HL-60/S4 (cell line): ENCODE data around the gene HAGH.

ENCODE experiments used
- in situ Hi-C: fragments of 300-500 bp; cut with MboI; formaldehyde crosslinking; loops from 2 replicates; pipeline ENCODE4 v1.14.3; 2022; ENCODE audit warnings: low sequenced_read_pairs

The HAGH gene

DNA sequence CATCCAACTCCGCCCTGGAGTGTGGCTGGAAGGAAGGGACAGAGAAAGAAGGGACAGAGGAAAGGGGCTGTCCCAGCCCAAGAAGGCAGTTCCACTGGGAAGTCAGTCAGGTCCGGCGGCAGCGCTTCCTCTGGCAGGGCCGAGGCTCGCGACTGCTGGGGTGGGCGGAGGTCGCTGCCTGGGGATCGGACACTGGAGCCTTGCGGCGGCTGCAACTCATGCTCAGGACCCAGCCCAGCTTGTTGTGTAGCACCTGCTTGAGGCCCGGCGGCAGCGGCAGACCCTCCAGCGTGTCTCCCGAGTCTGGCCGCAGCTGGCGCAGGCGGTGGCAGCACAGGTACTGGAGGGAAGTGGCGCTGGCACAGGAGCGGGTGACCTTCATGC lies 49.6 kb downstream of the HAGH start:
- in situ Hi-C loops: no loop called here

DNA sequence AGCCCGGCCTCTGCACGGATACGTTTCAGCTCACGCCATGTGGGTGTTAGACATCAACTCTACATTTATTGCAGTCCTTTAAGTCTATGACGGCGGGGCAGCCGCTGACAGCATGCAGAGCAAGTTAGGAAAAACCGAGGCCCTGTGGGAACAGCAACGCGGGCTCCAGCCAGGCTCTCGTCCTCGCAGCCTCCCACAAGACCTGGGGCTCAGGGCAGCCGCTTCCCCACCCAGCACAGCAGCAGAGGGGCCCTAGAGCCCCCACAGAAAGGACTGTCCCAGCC lies 50.0 kb downstream of the HAGH start:
- in situ Hi-C loops: no loop called here

DNA sequence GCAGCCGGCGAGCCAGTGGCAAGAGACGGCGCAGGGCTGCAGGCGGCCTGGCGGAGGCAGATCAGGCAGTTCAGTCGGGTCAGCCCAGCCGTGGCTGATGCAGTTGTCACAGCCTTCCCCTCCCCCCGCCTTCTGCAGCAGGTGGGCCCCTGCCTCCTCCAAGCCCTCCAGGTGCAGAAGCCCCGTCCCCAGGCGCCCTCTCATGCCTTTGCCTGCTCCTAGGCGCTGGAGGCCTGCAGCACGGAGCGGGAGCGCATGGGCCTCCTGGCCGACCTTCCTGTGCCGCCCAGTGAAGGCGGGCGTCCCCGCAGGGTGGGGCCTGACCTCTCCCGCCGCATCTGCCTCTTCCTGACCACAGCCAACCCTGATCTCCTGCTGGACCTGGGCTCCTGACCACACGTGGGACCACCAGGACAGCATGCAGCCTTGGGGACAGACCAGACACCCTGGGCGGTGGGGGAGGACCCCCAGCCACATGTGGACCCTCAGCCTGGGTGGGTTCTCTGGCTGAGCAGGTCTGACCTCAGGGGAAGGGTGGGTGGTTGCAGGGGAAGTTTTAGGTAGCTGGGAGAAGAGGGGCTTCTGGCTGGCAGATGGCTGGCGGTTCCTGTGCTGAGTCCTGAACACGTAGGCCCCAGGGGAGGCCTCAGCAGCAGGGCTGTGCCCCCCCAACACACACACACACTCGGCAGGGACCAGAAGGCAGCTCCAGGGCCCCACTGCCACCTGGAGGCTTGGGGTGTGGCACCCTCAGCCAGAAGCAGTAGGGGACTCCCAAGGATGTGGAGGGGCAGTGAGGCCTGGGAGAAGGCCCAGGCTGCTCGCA lies 50.6 kb downstream of the HAGH start:
- in situ Hi-C loops: no loop called here

DNA sequence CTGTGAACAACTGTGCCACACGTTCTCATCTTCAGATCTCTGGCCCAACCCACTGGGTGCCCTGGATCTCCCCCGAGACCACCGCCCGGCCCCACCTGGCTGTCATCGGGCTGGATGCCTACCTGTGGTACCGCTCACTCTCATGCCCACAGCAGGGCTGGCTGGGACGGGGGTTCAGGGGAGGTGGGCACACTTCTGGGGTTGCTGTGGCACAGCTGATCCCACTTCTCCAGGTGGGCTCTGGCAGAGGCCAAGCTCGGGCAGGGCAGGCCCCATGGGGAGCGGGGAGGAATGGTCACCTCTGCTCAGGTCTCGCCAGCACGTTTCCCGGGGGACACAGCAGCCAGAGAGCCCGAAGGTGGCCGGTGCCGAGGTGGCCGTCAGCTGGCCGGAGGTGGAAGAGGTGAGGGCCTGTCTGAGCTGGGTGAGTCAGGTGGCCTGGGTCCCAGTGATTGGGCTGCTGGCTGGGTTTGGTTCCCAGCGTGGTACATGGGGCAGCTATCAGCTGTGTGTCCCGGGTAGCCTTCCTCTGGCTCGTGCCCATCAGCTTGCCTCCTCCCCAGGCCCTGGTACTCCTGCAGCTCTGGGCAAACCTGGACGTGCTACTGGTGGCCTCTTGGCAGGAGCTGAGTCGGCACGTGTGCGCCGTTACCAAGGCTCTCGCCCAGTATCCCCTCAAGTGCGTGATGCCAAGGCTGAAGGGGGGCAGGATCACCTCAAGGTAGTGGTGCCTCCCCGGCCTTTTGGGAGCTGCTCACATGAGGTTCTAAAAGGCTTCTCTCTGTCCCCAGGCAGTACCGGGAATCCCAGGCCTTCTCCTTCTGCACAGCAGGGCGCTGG lies 51.4 kb downstream of the HAGH start:
- in situ Hi-C loops: no loop called here

DNA sequence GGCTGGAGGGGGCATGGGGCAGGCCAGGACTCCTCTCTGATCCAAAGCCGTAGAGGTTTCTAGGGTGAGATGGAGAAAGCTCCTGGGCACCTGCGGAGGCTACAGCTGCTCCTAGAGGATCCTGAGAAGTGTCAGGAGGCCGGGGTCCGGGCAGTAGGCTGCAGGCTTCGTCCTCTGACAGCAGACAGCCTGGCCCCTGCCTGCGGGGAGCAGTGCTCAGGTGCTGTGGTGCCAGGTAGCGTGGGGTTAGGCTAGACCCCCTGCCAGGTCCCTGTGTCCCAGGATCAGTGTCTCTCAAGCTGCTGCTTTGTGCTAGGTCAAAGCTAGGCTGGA lies 52.2 kb downstream of the HAGH start:
- in situ Hi-C loops: no loop called here

DNA sequence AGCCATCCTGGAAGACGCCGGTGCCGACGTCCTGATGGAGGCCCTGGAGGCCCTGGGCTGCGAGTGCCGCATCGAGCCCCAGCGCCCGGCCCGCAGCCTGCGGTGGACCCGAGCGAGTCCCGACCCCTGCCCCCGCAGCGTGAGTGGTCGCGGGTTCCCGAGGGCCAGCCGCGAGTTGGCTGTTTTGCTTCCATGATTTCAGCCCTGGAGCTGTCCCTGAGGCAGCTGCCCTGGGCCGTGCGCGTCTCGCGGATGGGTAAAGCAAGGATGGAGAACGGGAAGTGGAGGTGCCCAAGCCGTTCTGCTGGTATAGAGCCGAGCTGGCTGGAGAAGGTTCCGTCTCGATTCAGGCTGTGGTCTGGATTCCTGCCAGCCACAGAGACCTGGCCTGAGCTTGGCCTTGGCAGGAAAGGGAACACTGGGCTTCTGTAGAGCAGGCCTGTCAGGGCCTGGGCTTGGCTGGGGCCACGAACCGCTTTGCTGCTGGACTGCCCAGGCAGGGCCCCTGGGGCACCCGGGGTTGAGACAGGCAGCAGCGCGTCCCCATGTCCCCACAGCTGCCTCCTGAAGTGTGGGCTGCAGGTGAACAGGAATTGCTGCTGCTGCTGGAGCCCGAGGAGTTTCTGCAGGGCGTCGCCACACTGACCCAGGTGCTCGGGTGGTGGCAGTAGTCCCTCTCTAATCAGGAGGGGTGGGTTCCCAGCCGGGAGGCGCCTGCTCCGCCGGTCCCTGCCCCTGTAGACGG lies 52.8 kb downstream of the HAGH start:
- in situ Hi-C loops: no loop called here

DNA sequence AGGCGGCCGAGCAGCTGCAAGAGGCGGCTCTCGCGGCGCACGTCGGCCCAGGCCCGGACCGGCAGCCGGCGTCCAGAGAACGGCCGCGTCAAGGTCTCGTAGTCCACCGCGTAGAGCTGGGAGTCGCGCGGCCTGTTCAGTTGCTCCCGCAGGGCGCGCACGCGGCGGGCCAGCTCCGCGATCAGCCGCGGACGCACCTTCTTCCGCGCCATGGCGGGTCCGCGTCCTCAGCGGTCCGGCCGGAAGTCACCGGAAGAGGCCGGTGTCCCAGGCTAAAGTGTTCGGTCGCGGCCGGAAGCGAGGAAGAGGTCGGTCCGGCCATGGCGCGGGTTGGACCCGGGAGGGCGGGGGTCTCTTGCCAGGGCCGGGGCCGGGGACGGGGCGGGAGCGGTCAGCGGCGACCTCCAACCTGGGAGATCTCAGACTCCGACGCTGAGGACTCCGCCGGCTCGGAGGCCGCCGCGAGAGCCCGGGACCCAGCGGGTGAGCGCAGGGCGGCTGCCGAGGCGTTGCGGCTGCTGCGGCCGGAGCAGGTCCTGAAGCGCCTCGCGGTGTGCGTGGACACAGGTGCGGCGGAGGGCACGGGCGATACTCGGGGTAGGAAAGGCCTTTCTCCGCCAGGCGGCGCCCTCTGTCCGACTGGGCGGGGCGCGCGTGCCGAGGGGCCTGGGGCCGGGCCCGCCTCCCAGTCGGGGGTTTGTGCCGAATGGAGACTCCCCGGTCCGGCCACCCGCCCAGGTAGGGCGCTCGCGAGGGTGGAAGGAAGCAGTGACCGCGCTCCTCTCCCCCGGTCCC lies 53.5 kb downstream of the HAGH start, which contains the start of gene MRPS34:
MRPS34 (minus strand) TSS at position 227 of the 795 bp plus-strand sequence; CDS start at position 212, 15 bp downstream.
- in situ Hi-C loops: no loop called here

DNA sequence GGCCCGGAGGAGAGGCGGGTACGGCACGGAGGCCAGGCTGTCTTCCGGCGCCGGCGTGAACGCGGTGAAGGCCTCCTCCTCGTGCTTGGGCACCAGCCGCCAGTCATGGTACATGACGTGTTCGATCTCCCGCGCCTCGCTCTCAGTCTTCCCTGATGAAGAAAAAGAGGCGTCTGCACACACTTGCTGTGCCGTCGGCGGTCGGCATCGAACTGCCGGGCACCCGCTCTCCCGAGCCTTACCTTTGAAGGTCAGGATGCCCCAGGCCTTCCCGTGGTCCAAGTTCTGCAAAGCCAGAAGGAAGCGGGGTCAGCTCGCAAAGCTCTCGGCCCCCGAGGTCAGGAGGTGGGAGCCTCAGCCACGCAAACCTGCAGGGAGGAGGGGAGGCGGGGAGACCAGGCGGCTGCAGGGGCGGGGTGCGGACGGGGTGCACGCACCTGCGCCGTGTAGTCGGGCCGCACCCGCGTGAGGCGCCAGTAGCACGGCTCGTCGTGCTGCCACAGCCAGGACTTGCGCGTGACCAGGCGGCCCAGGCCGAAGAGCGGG lies 54.2 kb downstream of the HAGH start, which contains the start of gene EME2:
EME2 (plus strand) TSS at position 449 of the 546 bp plus-strand sequence. CDS start 418 bp downstream, outside the sequence.
- in situ Hi-C loops: no loop called here

DNA sequence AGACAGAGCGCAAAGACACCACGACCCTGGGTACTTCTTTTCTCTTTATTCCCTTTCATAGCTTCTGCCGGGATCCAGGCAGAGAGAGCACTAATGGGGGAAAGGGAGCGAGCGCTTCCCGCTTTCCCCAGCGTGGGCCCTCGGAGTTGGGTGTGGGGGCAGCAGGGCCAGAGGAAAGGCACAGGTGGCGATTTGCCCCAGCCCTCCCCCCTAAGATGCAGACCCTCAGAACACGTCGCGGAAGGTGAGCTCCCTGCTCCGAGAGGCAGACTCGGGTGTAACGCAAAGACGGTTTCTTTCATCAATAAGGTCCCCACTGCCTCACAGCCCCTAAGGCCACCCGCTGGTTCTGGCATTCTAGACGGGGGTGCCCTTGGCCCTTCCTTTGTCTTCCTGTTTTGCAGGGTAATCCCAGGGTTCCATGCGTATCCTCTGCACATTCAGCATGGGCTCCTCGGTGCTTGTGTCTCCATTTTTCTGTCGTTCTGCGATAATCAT lies 54.7 kb downstream of the HAGH start:
- in situ Hi-C loops: no loop called here

DNA sequence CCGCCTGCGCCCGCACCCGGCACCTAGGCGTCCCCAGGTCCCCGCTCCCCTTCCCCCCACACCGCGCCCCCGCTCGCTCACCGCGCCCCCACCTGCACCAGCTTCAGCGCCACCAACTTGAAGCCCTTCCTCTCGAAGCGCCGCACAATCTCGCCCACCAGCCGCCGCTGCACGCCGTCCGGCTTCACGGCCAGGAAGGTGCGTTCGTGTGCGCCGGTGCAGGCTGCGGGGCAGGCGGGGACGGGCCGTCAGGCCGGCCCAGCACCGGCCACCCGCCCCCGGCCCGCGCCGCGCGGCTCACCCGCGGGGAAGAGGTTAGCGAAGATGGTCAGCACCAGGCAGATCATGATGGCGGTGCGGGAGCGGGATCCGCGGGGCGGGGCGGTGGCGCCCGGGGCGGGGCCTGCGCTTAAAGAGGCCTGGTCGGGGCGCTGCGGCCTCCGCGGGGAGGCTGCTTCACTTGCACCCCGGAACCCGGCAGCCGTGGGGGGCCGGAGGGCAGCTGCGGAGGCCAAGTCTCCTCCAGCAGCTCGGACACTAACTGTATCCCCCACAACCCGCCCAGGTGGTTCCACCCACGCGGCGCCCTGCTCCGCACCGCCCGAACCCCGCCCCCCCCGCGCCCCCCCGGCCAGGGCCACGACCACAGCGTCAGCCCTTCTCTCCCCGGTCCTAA lies 55.3 kb downstream of the HAGH start, which contains the start of gene NME3:
NME3 (minus strand) TSS at position 356 of the 676 bp plus-strand sequence; CDS start at position 347, 9 bp downstream.
- in situ Hi-C loops: no loop called here

DNA sequence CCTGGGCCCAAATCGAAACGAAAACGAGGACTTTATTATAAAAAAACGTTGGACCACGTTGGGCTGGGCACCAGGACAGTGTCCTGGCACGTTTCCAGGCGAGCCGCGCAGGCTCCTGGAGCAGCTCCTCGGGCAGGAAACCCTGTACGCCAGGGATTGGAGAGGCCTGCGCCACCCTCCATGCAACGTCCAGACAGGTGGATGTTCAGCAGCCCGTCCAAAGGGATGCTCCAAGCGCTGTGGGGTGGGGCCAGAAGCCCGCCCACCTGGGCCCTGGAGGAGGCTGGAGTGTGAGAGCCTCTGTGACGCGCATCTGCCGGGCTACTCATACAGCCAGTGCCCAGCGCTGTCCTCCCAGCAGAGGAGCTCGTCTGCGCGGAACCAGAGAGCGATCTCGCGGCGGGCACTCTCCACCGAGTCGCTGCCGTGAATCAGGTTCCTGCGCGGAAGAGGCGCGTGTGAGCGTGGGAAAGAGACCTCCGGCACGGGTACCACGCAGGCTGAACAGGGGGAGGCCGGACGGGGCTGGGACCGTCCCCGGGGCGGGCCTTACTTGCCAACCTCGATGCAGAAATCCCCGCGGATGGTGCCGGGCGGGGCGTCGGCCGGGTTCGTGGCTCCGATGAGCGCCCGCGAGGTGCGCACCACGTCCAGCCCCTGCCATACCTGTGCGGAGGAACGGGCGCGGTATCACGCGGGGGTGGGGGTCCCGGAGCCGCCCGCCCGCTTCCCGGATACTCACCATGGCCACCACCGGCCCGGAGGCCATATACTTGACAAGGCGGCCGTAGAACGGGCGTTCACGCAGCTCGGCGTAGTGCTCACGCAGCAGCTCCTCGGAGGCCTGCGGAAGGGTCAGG lies 56.1 kb downstream of the HAGH start:
- in situ Hi-C loops: no loop called here

DNA sequence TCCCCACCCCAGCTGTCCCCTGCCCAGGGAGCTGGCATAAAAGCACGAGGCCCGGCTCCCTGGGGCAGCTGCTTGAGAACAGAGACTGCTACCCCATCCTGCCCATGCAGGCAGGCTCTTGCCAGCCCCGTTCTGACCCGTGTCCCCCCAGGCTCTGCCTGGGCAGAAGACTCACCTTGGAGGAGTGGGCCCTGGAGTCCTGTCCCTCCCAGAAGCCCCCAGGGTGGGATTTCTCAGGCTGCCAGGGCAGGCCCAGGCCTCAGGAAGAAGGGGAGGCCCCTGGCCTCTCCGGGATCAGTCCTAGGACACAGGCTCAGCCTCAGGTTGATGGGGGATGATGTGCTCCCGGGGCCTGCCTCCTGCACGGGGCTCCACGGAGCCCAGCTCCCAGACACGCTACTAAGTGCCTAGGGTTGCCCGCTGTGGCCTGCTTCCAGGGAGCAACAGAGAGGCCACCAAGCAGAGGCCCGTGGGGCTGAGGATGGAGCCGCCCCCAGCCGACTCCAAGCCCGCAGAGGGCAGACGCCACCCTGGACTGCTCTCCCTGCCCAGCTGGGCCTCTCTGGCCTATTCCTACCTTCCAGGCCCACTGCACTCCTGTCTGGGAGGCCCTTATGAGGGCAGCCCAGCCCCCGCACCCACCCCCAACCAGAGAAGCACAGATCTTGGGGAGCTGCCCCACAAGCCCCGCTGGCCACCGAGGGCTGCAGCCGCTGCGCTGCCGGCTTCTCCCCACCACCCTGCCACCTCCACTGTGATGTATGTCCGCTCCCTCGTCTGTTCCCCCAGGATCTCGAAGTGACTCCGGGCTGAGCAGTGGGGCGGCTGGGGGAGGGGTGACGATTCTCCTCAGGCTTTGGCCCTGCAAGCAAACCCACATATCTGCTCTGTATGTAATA lies 57.0 kb downstream of the HAGH start:
- in situ Hi-C loops: no loop called here

DNA sequence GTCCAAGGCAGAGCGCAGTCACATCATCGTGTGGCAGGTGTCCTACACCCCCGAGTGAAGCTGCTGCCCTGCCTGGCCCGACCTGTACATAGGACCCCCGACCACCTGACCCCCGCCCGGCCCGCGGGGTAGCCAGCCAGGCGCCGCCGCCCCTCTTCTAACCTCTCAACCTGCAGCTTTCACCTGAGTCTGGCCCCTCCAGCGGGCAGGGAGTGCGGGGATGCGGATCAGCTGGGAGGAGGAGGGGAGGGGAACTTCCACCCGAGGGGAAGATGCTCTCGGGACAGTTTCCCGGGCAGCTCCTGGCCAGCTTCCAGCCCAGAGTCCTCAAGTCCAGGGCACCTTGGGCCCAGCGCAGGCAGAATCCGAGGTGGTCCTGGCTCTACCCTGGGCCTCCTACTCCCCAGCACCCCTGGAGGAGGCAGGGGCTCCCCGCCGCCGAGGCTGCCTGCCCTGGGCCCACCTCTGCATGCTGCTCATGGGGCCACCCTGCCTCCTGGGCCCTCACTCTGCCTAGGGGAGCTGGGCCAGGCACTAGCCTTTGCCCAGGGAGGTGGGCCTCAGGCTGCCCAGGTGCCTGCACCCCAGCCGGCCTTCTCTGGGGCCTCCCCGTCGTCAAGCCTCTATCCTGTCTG lies 57.7 kb downstream of the HAGH start:
- in situ Hi-C loops: no loop called here

DNA sequence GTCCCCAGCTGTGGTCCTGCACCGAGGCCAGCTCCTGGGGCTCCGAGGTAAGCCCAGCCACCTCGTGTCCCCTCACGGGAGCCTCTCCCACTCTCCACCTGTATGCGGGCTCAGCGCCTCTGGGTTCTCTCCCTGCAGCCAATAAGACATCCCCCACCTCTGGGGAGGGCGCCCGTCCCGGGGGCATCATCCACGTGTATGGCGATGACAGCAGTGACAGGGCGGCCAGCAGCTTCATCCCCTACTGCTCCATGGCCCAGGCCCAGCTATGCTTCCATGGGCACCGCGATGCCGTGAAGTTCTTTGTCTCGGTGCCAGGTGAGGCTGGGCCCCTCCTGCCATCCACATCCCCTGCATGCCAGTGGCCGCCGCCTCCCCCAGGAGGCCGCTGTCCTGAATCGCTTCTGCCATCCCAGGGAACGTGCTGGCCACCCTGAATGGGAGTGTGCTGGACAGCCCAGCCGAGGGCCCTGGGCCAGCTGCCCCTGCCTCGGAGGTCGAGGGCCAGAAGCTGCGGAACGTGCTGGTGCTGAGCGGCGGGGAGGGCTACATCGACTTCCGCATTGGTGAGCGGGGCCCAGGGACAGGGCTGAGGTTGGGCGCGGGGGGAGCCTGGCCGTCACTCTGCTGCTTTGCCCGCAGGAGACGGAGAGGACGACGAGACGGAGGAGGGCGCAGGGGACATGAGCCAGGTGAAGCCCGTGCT lies 58.4 kb downstream of the HAGH start:
- in situ Hi-C loops: no loop called here

DNA sequence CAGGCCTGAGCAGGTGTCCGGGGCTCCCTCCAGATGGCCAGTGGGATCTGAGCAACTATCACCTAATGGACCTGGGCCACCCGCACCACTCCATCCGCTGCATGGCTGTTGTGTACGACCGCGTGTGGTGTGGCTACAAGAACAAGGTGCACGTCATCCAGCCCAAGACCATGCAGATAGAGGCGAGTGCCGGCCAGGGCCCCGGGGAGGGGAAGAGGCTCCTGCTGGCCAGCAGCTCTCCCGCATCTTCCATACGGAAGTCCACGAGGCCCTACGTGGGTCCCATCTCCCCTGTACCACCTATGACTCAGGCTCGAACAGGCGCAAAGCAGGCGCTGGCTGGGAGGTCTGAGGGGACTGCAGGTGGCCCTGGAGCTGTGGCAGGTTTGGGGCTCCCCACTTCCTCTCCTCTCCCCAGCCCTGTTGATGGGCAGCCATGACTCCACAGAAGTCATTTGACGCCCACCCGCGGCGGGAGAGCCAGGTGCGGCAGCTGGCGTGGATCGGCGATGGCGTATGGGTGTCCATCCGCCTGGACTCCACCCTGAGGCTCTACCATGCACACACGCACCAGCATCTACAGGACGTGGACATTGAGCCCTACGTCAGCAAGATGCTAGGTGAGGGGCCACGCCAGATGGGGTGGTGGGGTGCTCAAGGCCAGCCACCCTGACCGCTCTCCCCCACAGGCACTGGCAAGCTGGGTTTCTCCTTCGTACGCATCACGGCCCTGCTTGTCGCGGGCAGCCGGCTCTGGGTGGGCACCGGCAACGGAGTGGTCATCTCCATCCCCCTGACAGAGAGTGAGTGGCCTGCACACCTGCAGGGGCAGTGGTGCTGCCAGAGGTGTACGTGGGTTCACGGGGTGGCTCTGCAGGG lies 59.3 kb downstream of the HAGH start:
- in situ Hi-C loops: no loop called here

DNA sequence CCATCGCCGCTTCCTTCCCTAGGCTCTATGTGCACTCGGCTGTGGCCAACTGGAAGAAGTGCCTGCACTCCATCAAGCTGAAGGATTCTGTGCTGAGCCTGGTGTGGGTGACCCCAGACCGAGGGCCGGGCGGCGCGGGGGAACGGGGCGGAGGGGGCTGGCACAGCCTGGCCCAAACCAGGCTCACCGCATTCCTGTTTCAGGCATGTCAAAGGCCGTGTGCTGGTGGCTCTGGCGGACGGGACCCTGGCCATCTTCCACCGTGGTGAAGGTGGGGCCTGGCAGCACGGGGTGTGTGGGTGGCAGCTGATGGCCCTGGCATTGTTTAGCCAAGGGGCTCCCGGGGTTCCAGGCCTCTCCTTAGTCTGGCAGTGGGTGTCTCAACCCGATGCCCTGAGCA lies 59.9 kb downstream of the HAGH start:
- in situ Hi-C loops: no loop called here
